Loucy (cell line): ENCODE results near the gene GBA2.

Experiments
- EZH2phosphoT487 ChIP-seq: fragments of 200-600 bp; IDR thresholded peaks from 2 replicates; pipeline ENCODE4 v1.6.1; 2018; ENCODE audit warnings: antibody characterized with exemption, mild to moderate bottlenecking, moderate library complexity, borderline replicate concordance
- TF ChIP-seq, protein P1 (sequence below): fragments of 200-600 bp; sonication (generic); conservative IDR thresholded peaks from 2 replicates; pipeline ENCODE4 v1.5.1; 2014; ENCODE audit warnings: mild to moderate bottlenecking, antibody characterized with exemption, low read length

DNA sequence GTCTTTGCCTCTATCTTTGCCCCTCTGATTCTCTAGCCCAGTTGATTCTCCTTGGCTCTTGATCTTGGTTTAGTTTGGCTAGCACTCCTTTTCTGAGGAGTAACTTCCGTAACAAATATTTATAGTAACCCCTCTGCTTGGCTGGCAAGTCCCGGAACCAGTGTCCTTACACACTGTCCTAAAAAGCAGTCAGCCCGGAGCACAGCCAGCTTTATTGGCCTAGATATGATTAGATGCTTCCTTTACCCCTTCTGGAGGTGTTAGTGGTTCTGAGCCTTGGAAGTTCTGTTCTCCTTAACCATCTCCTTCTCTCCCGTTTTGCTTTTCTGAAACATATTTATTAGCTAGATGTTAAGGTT lies 22.0 kb upstream of the GBA2 start:
- TF ChIP-seq, protein P1, sequence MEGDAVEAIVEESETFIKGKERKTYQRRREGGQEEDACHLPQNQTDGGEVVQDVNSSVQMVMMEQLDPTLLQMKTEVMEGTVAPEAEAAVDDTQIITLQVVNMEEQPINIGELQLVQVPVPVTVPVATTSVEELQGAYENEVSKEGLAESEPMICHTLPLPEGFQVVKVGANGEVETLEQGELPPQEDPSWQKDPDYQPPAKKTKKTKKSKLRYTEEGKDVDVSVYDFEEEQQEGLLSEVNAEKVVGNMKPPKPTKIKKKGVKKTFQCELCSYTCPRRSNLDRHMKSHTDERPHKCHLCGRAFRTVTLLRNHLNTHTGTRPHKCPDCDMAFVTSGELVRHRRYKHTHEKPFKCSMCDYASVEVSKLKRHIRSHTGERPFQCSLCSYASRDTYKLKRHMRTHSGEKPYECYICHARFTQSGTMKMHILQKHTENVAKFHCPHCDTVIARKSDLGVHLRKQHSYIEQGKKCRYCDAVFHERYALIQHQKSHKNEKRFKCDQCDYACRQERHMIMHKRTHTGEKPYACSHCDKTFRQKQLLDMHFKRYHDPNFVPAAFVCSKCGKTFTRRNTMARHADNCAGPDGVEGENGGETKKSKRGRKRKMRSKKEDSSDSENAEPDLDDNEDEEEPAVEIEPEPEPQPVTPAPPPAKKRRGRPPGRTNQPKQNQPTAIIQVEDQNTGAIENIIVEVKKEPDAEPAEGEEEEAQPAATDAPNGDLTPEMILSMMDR: no peak
- TF ChIP-seq EZH2phosphoT487: no peak
